Measurements from ENCODE around the gene ECSIT. TPM values are rescaled to one million over a fixed set of nuclear protein-coding genes. Genes with fewer than 3 reads are reported as not detected.
A peak's percentile ranks its signal among the peaks of the same experiment; 100 is the strongest.

ECSIT gene
- total RNA-seq, 1 experiment from 2014 or later: 51.2 TPM

DNA sequence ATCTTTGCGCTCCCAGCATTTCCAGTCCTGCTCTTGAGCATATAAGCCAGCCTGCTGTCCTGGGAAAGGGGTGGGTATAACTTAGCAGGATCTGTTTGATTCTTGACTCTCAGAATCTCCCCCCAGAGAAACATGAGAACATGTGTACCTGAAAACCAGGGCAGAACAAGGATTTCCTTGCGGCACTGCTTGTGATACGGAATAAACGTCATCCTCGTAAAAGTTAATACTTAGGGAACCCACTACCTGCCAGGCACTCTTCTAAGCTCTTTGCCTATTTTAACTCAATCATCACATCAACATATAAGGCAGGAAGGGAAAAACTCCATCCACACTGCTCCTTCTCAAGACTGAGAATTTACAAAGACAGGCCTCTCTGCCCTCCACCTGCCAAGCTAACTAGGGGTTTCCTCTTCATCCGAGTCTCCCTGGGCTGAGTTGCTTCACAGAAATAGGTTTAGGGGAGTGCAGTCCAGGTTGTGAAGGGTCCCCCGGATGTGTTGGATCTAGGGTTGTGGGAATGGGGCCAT is 24.4 kb downstream of the ECSIT start:
- DNase-seq (ENCODE audit: low read depth): no peak

DNA sequence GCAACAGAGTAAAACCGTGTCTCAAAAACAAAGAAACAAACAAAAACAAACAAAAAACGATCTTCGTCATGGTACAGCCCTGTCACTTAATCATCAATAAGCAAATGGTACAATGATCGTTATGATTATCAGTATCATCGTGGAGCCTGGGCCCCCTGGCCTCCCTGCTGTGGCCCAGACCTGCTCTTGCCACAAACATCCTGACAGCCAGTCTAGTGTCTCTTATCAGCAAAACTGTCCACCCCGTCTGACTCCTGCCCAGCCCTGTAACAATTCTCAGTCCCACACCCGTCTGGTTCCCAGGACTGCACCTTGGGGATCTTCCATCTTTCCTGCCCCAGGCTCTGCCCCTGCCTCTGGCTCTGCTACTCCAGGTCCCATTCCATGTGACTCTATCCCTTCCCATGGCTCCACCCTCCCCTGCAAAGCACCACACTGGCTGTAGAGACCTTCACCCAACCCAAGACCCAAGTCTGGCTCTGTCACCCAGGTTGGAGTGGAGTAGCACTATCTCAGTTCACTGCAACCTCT is 29.0 kb downstream of the ECSIT start:
- DNase-seq (ENCODE audit: low read depth): no peak

DNA sequence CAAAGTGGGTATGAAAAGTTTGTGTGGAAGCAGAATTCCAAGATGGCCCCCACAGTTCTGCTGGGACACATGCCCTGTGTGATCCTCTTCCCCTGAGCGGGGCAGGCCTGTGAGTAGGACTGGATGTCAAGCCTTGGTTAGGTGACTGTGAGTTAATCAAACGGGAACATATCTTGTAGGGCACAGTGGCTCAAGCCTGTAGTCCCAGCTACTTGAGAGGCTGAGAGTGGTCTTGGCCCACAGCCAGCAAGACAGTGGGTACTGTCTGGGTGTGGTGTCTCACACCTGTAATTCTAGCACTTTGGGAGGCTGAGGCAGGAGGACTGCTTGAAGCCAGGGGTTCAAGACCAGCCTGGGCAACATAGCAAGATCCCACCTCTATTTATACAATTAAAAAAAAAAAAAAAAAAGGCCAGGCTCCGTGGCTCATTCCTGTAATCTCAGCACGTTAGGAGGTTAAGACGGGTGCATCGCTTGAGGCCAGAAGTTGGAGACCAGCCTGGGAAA is 29.7 kb downstream of the ECSIT start:
- no peak for DNase-seq (ENCODE audit: low read depth)

DNA sequence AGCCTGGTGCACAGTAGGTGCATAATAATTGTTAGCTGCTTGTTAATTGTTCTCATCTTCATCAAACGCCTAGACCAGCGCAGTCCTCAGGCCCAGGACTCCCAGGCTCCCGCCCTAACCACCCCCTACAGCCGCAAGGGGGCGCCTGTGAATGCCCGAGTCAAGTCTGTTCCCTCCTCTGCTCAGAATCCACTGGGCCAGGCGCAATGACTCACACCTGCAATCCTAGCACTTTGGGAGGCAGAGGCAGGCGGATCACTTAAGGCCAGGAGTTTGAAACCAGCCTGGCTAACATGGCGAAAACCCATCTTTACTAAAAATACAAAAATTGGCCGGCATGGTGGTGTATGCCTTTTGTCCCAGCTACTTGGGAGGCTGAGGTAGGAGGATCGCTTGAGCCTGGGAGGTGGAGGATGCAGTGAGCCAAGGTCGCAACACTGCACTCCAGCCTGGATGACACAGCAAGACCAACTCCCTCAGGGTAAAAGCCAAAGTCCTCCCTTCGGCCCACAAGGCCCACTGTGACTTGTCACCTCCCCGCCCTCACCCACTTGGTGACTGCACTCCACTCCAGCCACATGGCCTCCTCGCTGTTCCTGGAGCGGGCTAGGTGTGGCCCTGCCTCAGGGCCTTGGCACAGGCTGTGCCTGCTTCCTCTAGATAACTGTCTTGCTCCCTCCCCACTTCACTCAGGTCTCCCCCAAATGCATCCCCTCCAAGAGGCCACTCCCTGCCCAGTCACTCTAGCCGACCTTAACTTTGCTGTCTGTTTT is 32.4 kb downstream of the ECSIT start:
- DNase-seq (ENCODE audit: low read depth): peak; percentile 69

DNA sequence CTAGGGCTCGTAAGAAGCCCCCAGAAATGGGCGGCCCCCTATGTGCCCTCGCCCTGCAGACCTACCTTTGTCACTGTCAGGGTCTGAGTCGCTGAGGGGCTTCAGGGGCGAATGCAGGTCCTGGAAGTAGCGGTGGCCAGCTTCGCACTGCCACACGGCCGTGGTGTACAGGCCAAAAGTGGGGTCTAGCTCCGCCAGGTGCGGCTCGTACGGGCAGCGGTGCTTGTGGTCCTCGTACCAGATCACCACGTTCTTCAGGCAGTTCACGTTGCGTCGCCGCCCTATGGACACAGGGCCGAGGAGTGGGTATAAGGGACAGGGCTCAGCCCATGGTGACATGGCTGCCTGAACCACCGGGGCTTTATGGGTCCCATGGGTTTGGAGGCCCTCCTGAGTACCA is 33.0 kb downstream of the ECSIT start:
- no peak for DNase-seq (ENCODE audit: low read depth)

DNA sequence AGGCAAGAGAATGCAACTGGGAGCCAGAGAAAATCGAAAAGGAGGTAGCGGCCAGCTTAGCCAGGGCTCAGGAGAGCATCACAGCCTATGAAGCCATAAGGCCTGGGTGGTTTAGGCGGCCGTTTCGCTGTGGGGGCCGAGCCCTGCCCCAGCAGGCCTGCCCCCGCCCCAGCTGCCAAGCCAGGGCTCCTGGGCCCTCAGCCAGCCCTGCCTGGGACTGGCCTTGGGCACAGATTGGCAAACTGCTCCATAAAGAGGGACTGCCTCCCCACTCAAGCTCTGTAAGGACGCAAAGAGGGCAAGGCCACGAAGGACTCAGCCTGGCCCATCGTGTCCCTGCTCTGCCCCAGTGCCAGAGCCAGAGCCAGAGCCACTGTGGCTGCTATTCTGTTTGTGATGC is 33.5 kb downstream of the ECSIT start:
- DNase-seq (ENCODE audit: low read depth): no peak

DNA sequence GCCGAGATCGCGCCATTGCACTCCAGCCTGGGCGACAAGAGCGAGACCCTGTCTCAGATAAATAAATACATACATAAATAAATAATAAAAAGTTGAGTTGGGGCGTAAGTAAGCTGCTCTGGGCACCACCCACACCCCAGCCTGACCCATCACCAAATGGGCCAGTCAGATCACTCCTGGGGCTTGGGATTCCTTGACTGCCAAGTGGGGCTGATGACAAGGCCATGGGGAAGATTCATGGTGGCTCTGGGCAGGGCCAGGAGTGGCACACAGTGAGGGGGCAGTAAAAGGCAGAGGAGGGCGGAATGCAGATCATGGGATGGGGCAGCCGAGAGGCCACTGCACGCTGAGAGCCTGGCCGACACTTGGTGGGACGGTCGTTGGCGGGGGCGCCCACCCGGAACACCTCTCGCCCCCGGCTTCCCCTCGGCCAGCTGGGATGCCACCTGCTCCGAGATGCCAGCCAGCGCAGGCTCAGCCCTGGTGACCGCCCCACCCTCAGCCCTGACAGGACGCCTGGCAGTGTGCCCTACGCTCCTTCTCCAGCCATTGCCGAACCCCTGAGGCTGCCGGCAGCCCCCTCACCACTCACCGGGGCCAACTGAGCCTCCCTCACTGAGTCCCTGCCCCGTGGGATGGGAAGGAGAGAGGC is 34.2 kb downstream of the ECSIT start:
- no peak for DNase-seq (ENCODE audit: low read depth)

DNA sequence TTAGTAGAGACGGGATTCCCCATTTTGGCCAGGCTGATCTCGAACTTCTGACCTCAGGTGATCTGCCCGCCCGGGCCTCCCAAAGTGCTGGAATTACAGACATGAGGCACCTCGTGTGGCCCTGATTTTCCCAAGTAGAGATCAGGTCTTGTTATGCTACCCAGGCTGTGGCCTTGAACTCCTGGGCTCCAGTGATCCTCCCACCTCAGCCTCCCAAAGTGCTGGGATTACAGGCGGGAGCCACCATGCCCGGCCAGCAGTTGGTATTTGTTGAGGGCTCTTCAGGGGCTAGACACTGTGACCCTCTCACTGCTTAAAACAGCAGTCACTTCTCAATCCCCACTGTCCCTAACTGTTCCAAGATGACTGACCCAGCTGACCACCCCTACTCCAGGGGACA is 39.6 kb downstream of the ECSIT start:
- no peak for DNase-seq (ENCODE audit: low read depth)

DNA sequence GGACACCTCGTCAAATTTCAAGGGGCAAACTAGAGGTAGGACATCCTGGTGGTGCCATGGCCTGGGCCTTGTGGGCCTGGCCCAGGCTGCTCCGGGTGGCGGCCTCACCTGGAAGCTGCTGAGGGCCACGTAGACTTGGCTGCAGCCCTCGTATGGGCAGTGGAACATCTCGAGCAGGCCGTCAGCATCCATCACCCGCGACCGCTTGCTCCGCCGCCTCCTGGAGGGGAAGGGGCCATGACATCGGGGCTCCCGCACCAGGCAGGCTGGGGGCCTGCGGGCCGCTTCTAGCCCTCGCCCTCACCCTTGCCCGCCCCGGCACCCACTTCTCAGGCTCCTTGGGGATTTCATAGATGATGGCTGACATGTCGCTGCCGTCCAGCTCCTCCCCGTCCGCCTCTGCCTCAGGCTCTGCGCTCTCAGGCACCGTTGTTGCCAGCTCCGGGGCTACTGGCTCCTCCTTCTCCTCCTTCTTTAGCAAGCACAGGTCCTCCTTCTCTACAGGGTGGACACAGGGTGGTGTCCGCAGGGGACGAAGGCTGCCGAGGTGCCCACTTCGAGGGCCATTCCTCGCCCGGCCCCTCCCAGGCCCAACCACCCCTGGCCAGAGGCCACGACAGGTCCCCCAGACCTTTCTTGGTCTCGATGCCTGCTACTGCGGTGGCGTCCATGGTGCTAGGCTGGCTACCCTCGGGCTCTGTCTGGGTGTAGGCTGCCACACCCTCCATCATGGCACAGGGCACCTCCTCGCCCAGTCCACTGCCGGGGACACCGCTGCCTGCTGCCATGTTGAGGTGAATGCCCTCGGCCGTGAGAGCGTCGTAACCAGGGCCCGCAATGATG is 42.1 kb downstream of the ECSIT start:
- no peak for DNase-seq (ENCODE audit: low read depth)

DNA sequence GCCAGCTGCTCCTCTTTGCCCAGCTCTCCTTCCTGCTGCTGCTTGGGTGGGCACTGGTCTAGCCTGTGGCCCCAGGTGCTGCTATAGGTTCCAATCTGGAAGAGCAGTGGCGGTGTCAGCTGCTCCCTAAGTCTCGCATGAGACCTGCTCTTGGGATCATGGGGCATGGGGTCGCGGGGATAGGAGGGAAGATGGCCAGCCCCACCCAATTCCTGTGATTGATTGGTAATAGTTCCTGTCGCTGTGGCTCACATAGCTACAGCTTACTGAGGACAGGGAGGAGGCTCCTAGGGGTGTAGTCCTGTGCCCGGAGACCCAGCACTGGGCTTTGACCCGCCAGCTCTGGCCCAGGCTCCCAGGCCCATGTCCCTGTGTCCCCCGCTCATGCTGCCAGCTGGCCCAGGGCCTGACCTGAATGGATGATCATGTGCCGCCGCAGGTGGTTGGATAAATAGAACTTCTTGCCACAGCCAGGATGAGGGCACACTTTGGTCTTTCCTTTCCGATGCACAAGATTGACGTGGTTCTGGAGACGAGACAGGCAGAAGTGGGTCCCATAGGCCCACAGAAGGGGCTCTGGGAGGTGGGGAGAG is 43.6 kb downstream of the ECSIT start:
- no peak for DNase-seq (ENCODE audit: low read depth)

DNA sequence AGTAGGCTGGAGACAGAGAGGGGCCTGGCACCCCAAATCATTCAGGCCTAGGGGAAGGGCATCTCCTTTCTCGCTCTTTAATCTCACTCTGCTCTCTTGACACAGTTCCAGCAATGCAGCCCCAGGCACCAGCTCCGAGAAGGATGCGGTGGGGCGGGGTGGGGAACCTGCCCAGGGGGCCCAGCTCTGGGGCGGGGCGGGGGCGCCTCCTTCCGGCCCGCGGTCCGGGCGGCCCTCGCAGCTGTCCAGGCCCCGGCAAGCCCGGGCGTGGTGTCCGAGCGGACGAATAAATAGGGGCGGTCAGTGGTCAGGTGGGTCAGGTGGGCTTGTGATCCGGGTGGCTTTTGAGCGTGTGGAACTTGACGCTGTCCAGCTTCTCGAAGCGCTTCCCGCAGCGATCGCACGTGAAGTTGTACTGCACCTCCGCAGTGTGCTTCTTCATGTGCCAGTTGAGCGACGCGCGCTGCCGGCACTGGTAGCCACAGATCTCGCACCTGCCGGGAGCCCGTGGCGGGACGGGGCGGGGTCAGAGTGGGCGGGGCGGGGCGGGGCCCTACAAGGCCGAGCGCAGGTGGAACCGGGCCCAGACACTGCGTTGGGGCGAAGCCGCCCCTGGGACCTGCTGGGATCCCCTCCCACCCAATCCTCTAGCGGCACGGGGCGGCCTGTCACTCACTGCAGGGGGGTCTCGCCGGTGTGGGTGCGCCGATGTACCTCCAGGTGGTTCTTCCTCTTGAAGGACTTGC is 45.4 kb downstream of the ECSIT start:
- DNase-seq (ENCODE audit: low read depth): no peak

DNA sequence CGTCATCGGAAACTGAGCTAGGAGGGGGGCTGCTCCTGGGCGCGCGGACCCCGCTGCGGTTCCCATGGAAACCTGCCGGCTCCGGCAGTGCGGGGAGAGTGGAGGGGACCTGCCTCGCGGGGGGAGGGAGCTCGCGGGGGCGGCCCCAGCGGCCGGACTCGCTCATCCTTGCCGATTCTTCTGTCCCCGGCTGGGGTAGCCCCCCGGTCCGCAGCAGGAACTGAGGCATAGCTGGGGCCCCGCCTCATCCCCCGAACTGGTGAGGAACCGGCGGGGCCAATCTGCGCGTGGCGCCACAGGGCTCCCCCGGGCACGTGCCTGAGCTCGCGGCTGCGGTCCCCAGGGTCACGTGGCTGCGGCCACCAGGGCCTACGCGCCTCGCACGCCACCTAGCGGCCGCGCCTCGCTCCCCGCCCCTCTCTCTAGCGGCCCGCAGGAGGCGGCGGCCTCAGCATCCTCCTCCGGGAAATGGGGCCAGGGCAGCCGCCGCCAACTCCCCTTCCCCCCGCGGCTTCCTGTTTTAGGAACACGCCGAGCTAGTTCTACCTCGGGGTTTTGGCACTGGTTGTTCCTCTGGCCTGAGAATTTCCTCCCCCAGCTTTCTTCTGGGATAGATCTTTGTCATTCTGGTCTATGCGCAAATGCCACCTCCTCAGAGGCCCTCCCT is 46.4 kb downstream of the ECSIT start:
- DNase-seq (ENCODE audit: low read depth): peak; percentile 74

DNA sequence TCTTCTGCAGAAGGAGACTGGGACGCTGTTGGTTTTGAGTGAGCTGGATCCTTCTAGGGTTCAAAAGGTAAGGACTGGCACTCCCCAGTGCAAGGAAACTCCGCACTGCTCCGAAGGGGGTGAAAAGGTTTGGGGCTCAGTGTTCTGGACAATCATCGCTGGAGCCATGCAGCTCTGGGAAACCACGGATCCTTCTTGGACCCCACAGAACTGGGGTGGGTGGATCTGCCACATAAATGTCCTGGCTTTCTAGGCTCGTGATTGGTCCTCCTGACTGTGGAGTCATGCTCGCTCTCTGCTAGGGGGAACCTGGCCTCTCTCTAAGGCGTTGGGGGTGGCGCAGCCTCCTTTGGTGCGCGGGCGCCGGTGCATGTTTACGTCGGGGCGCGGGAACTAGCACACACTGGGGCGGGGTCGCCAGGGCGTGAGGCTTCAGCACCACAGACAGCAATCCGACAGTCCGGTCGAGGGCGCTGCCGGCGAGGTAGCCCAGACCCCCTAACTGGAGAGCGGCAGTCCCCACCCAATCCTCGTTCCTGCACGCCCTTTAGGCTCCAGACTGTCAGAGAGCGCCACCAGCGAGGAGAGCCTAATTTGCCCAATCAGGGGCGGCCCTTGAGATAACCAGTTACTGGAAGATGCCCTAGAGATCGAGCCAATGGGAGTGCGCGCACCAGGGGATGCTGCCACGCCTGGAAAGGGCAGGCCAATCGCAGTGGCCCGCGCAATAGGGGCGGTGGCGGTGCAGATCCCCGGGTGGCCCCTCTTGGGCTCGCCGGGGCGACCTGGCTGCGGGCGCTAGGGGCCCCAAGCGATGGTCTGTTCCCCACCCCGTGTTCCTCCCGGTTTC is 47.2 kb downstream of the ECSIT start:
- DNase-seq (ENCODE audit: low read depth): peak; percentile 88

DNA sequence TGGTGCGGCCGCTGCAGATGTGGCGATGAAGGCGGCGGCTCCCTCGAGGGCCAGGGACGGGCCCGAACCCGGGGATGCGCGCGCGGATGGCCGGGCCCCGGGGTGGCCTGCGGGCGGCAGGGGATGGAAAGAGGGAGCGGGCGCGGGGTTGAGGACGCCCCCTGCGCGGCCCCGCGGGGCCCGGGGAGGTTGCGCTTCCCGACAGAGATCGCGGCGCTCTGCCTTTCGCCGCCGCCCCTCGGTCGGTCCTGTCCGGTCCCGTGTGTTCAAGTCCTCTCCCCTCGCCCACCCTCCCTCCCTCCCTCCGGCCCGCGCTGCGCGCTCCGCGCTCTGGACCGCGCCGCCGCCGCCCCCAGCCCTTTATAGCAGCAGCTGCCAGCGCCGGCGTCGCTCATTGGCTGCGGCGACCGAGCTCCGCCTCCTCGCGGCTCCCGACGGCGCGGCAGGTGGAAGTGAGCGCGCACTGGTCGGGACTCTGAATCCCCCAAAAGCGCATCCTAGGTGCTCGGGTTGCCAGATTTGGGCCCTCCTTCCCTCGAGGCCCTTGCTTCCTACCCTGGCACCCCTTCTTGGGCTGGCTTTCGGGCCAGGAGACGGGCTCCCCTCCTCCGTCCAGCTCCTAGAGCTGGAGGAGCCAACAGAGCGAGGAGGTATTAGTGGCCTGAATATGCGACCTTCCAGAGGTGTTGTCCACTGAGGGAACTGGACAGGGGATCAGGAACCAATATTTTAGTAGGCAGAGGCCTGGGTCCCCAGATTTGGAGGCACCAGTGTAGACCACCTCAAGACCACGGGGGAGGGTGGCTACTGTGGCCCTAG is 48.0 kb downstream of the ECSIT start, which contains the start of gene ELAVL3:
TSS of gene ELAVL3 (minus strand) at position 332 of the 819 bp plus-strand sequence. CDS start 438 bp downstream, outside the sequence.
- no peak for DNase-seq (ENCODE audit: low read depth)

DNA sequence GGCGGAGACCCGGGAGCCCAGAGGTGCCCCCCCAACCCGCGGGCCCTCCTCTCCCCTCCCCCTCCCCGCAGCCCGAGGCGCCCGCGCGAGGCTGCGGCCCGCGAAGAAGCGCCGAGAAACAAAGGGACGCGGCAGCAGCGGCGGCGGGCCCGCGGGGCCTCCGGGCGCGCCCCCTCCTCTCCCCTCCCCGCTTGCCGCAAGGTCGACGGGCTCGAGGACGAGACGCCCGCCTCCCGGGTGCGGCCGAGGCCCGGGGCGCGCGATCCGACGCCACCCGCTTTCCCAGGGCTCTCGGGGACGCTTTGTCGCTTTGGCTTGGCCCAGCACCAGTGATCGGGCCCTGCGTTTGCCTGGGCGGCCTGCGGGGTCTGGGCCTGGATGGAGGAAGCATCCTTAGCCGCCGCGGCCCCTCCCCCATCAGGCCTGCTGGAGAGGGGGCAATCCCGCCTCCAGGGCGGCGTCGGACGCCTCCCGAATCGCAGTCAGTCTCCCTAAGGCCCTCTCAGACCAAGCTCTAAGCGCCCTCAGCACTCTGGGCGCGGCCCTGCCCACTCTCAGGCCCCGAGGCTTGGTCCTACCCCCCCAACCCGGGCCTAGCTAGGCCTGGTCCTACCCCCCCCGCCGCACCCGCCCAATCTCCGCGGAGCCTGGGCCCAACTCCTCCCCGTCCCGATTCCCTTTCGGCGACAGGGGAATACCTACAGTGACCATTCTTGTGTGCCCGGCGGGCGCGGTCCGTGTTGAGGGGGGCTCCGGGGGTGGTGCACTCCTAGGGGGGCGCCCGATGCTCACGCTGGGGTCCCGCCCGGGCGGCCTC is 48.8 kb downstream of the ECSIT start:
- DNase-seq (ENCODE audit: low read depth): no peak

DNA sequence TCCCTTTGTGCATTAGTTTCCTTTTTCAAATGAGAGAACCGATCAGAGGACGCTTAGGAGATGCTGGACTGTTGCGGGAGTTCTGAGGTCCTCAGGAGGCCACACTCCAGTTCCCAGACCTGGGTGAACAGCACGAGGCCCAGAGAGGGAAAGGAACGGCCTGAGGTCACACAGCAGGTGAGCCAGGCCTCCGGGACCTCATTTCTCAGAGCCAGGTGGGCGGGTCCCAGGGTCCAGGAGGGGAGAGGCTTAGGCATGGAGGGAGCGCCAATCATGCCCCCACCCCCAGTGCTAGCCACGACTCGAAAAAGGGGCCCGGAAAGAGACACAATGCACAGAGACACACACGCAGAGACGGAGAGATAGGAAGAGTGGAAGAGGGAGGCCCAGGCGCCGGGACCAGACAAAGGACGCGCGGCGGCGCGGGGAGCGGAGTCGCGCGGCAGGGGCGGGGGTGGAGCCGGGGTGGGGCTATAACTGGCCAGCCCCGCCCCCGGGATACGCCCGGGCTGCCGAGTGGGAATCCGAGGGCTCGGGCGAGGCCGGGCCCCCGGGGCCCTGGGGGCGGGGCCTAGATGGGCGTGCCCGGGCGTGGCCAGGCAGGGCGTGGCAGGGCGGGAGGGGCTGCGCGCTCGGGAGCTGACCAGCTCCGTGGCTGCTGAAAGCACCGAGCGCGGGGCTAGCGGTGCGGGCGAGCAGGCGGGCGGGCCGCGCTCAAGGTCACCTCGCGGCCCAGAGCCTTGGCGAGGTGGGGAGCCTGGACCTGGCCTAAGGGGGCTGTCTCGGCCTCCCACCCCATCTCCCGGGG is 49.6 kb downstream of the ECSIT start:
- peak; percentile 54 for DNase-seq (ENCODE audit: low read depth)

Data from RPMI7951 (cell line).